Transverse colon (tissue), 4 donors: ENCODE data around the gene PCGF1. TPM values are rescaled to one million over a fixed set of nuclear protein-coding genes. Genes with fewer than 3 reads are reported as not detected.

Experiments used
- DNase-seq: peaks from one replicate; pipeline ENCODE4 v3.0.0-alpha.2; 2019
- H3K27ac ChIP-seq, 4 donors: fragments of 200-600 bp; sonication (generic); 2 replicates each; pipeline ENCODE4 v1.5.1; 2016 to 2018; ENCODE audit warnings: inconsistent platforms in 4 of 4
- H3K27me3 ChIP-seq: fragments of 200-600 bp; sonication (generic); 2 replicates; pipeline ENCODE4 v1.5.1; 2017; ENCODE audit warnings: inconsistent platforms
- H3K36me3 ChIP-seq, 4 donors: fragments of 200-600 bp; sonication (generic); 2 replicates each; pipeline ENCODE4 v1.5.1; 2017 to 2019; ENCODE audit warnings: inconsistent platforms in 4 of 4
- H3K4me1 ChIP-seq, 4 donors: fragments of 200-600 bp; sonication (generic); 2 replicates each; pipeline ENCODE4 v1.5.1; 2017 to 2020; ENCODE audit warnings: inconsistent platforms in 4 of 4
- H3K4me3 ChIP-seq, 4 donors: fragments of 200-600 bp; sonication (generic); 1 replicate in 1 of 4; 2 replicates in 3 of 4; pipeline versions ENCODE4 v1.5.1 to v1.6.1; 2017 to 2019; ENCODE audit warnings: inconsistent platforms in 4 of 4
- H3K9me3 ChIP-seq, 2 donors: fragments of 200-600 bp; sonication (generic); 2 replicates each; pipeline ENCODE4 v1.5.1; 2017 to 2019; ENCODE audit warnings: inconsistent platforms in 2 of 2
- CTCF ChIP-seq, 5 experiments: fragments of 200-600 bp in 3 of 5; fragments of 450-650 bp in 2 of 5; sonication (generic) in 3 of 5; IDR thresholded peaks; 1 replicate in 2 of 5; 2 replicates in 3 of 5; pipeline ENCODE4 v1.5.1; 2016 to 2017; ENCODE audit warnings: antibody characterized with exemption in 5 of 5, inconsistent platforms in 3 of 5, mild to moderate bottlenecking in 2 of 5, moderate library complexity in 1 of 5
- EP300 ChIP-seq: sonication (generic); formaldehyde crosslinking; IDR thresholded peaks from one replicate; pipeline ENCODE4 v1.6.1; 2017; ENCODE audit warnings: antibody characterized with exemption, low read depth
- POLR2A ChIP-seq: fragments of 450-650 bp; IDR thresholded peaks from one replicate; pipeline ENCODE4 v1.6.1; 2016; ENCODE audit warnings: antibody characterized with exemption, mild to moderate bottlenecking, moderate library complexity
- POLR2AphosphoS5 ChIP-seq, 3 donors: sonication (generic); formaldehyde crosslinking; IDR thresholded peaks; one replicate each; pipeline ENCODE4 v1.6.1; 2016; ENCODE audit warnings: antibody characterized with exemption in 3 of 3
- WGBS, 2 donors: methylation state at CpG; one replicate each; pipeline ENCODE4 v1.1.5; 2018; ENCODE audit warnings: low coverage in 1 of 2; 5-methylcytosine and 5-hydroxymethylcytosine counted together
- in situ Hi-C, 4 donors: fragments of 200-750 bp; cut with MboI; loops; one replicate each; pipeline versions ENCODE4 v1.15.0 to v1.15.1; 2017; ENCODE audit warnings: low sequenced_read_pairs in 3 of 4, low pct_ligation_motif_present in 1 of 4, low pct_unique_long_range_greater_than_20kb in 1 of 4
- intact Hi-C: fragments of 100-400 bp; cut with DNase I; formaldehyde crosslinking; loops from one replicate; pipeline ENCODE4 v1.15.1; 2023; ENCODE audit warnings: low total_unique reads
- total RNA-seq, 4 donors: library from RNA; depleted of rRNA; stranded (reverse); fragments of >200 nt; gene quantifications; one replicate each; pipeline ENCODE4 v1.1.0, GENCODE V29; 2016

The PCGF1 gene
- total RNA-seq, 4 donors from 2014 or later, result 3.7 to 23.9 (median 19.3) TPM

DNA sequence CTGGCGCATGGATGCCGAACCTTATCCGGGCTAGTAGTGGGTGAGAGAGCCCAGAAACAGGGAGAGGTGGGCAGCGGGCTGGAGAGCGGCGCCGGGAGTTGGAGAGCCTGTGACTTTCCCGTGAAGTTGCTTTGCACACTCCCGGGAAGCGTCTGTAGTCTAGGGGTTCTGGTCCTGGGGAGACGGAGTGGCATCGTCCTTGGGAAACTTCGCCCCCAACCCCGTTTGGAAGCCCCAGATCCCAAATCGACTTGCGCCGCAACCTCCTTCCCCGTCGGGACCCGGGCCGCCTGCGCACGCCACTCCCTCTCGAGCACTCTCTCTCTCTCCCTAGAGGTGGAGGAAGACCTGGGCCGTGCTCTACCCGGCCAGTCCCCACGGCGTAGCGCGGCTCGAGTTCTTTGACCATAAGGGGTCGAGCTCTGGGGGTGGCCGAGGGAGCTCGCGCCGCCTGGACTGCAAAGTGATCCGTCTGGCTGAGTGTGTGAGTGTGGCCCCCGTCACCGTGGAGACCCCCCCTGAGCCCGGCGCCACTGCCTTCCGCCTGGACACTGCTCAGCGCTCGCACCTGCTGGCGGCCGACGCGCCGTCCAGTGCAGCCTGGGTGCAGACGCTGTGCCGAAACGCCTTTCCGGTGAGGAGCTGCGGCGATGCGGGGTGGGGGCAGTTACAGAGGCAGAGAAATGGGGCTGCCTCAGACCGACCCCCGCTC, 47.5 kb upstream of the PCGF1 start:
- 5% methylated on average over 55 of the region's 58 CpGs; no CpG with 5 or more reads in 1 of the 2 donors for WGBS, 2 donors
- H3K4me3 ChIP-seq, result peak overlapping the region; percentile 44 to 92 (median 68)
- intact Hi-C loops (no loop called here), in situ Hi-C loops (no loop called here)
- H3K27me3 ChIP-seq, result no peaks in the 10 kb centered on the region
- H3K27ac ChIP-seq, result peak overlapping the region; percentile 83 to 91 (median 86)
- no peaks in the 10 kb centered on the region for H3K9me3 ChIP-seq
- peak; percentile 64 for DNase-seq
- H3K4me1 ChIP-seq, result peaks cover 4 to 34% (median 19%) of the 10 kb centered on the region in 4 donors
- no peaks in the 10 kb centered on the region for H3K36me3 ChIP-seq
- TF ChIP-seq CTCF (IDR thresholded peaks at IDR 0.05), result peak in 2 of 5 experiments; percentile 7 to 37
- no peak for TF ChIP-seq POLR2AphosphoS5 (IDR thresholded peaks at IDR 0.05)

GRCh38 chr2:74553892-74554819, 46.7 kb upstream of the PCGF1 start, which contains the start of the genes DOK1 and LOXL3:
Gene DOK1, plus strand, starts transcription at chr2:74554720. Its CDS starts 35 bp downstream, at chr2:74554755.
Gene LOXL3, minus strand, starts transcription at chr2:74553942. Its CDS starts 1,308 bp downstream, at chr2:74552634.
- H3K36me3 ChIP-seq, result no peaks in the 10 kb centered on the region
- no peaks in the 10 kb centered on the region for H3K27me3 ChIP-seq
- H3K4me1 ChIP-seq, result peaks cover 11 to 39% (median 27%) of the 10 kb centered on the region in 4 donors
- intact Hi-C loops, result no loop called here
- H3K27ac ChIP-seq, result peak within 1 kb of the TSS; percentile 83 to 91 (median 86)
- peak; percentile 93 for DNase-seq
- in situ Hi-C loops, result no loop called here
- peak within 1 kb of the TSS; percentile 44 to 92 (median 68) for H3K4me3 ChIP-seq
- no peaks in the 10 kb centered on the region for H3K9me3 ChIP-seq
- TF ChIP-seq POLR2A (peak; percentile 49), POLR2AphosphoS5 (IDR thresholded peaks at IDR 0.05) (peak; percentile 38 to 64 (median 57)), CTCF (IDR thresholded peaks at IDR 0.05) (peak in 1 of 5 experiments; percentile 28), EP300 (no peak)
- 1 to 7% methylated on average over 7 to 50 of the region's 73 CpGs for WGBS, 2 donors

- 34 to 54% methylated on average over 4 to 22 of the region's 27 CpGs for WGBS, 2 donors
- Histone ChIP-seq H3K27ac (peak overlapping the region; percentile 83 to 91 (median 86)), H3K9me3 (no peaks in the 10 kb centered on the region), H3K27me3 (no peaks in the 10 kb centered on the region), H3K36me3 (no peaks in the 10 kb centered on the region), H3K4me3 (peak overlapping the region in 3 of 4 donors; percentile 61 to 92 (median 75)), H3K4me1 (peaks cover 12 to 41% (median 27%) of the 10 kb centered on the region in 4 donors)
- intact Hi-C loops (no loop called here), in situ Hi-C loops (no loop called here)
- DNase-seq, result no peak
- TF ChIP-seq POLR2A, result no peak
- TF ChIP-seq EP300, result no peak
These were observed 45.7 kb upstream of the PCGF1 start for GRCh38 chr2:74552914-74553811.
